ENCODE results near the gene TXNDC8. TPM values are rescaled to one million over a fixed set of nuclear protein-coding genes. Genes with fewer than 3 reads are reported as not detected.
A peak's percentile ranks its signal among the peaks of the same experiment; 100 is the strongest.

Gene TXNDC8
- total and polyA plus RNA-seq, 8 donors, result not detected

- FAIRE-seq, result no peak
- DNase-seq, result no peak
- Histone ChIP-seq H3K4me3 (no peak overlapping the region), H3K36me3 (no peaks in the 10 kb centered on the region), H3K27me3 (no peaks in the 10 kb centered on the region), H3K27ac (no peak overlapping the region), H3K9me3 (no peaks in the 10 kb centered on the region), H3K4me1 (no peaks in the 10 kb centered on the region)
- intact Hi-C loops (cut with DNase I), result no loop called here
- TF ChIP-seq, protein P1, sequence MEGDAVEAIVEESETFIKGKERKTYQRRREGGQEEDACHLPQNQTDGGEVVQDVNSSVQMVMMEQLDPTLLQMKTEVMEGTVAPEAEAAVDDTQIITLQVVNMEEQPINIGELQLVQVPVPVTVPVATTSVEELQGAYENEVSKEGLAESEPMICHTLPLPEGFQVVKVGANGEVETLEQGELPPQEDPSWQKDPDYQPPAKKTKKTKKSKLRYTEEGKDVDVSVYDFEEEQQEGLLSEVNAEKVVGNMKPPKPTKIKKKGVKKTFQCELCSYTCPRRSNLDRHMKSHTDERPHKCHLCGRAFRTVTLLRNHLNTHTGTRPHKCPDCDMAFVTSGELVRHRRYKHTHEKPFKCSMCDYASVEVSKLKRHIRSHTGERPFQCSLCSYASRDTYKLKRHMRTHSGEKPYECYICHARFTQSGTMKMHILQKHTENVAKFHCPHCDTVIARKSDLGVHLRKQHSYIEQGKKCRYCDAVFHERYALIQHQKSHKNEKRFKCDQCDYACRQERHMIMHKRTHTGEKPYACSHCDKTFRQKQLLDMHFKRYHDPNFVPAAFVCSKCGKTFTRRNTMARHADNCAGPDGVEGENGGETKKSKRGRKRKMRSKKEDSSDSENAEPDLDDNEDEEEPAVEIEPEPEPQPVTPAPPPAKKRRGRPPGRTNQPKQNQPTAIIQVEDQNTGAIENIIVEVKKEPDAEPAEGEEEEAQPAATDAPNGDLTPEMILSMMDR (IDR thresholded peaks at IDR 0.05), result no peak
- peak in 2 of 4 donors; percentile 39 to 61 for ATAC-seq
- WGBS, 2 donors, result 44 to 87% methylated on average over 1 of the region's 1 CpG
These were observed 13.4 kb upstream of the TXNDC8 start for GRCh38 chr9:110351009-110351467.

GRCh38 chr9:110346325-110346724, 8.7 kb upstream of the TXNDC8 start:
- H3K4me1 ChIP-seq, result no peaks in the 10 kb centered on the region
- TF ChIP-seq, protein P1 (IDR thresholded peaks at IDR 0.05), result no peak
- no peak overlapping the region for H3K4me3 ChIP-seq
- DNase-seq, result no peak
- intact Hi-C loops (cut with DNase I), result no loop called here
- FAIRE-seq, result no peak
- H3K36me3 ChIP-seq, result no peaks in the 10 kb centered on the region
- H3K27ac ChIP-seq, result no peak overlapping the region
- no peaks in the 10 kb centered on the region for H3K9me3 ChIP-seq
- no peaks in the 10 kb centered on the region for H3K27me3 ChIP-seq
- ATAC-seq, result no peak
- 32 to 46% methylated on average over 3 of the region's 3 CpGs for WGBS, 2 donors

GRCh38 chr9:110344821-110345220, 7.2 kb upstream of the TXNDC8 start:
- no peak for FAIRE-seq
- H3K36me3 ChIP-seq, result no peaks in the 10 kb centered on the region

GRCh38 chr9:110343551-110343950, 5.9 kb upstream of the TXNDC8 start:
- H3K4me1 ChIP-seq, result no peaks in the 10 kb centered on the region
- no peaks in the 10 kb centered on the region for H3K27me3 ChIP-seq
- ATAC-seq, result no peak
- intact Hi-C loops (cut with DNase I), result no loop called here
- H3K36me3 ChIP-seq, result no peaks in the 10 kb centered on the region
- H3K9me3 ChIP-seq, result no peaks in the 10 kb centered on the region
- no peak overlapping the region for H3K4me3 ChIP-seq
- TF ChIP-seq, protein P1 (IDR thresholded peaks at IDR 0.05), result no peak
- no peak overlapping the region for H3K27ac ChIP-seq
- no peak for FAIRE-seq
- no peak for DNase-seq
- 63 to 73% methylated on average over 5 of the region's 5 CpGs for WGBS, 2 donors

More at GRCh38 chr9:110344821-110345220, 7.2 kb upstream of the TXNDC8 start:
- Histone ChIP-seq H3K27ac (no peak overlapping the region), H3K4me3 (no peak overlapping the region), H3K4me1 (no peaks in the 10 kb centered on the region), H3K27me3 (no peaks in the 10 kb centered on the region), H3K9me3 (no peaks in the 10 kb centered on the region)
- ATAC-seq (no peak), DNase-seq (no peak)
- WGBS, 2 donors, result 76 to 82% methylated on average over 6 of the region's 6 CpGs
- TF ChIP-seq, protein P1 (IDR thresholded peaks at IDR 0.05), result no peak
- intact Hi-C loops (cut with DNase I), result no loop called here

- no peaks in the 10 kb centered on the region for H3K9me3 ChIP-seq
- TF ChIP-seq, protein P1 (IDR thresholded peaks at IDR 0.05), result no peak
- H3K27me3 ChIP-seq, result no peaks in the 10 kb centered on the region
- no peaks in the 10 kb centered on the region for H3K36me3 ChIP-seq
- intact Hi-C loops (cut with DNase I), result no loop called here
- DNase-seq, result no peak
- no peaks in the 10 kb centered on the region for H3K4me1 ChIP-seq
- no peak for ATAC-seq
- WGBS, 2 donors, result 72 to 75% methylated on average over 2 of the region's 2 CpGs
- H3K27ac ChIP-seq, result no peak overlapping the region
- no peak overlapping the region for H3K4me3 ChIP-seq
- no peak for FAIRE-seq
These were observed 2.6 kb upstream of the TXNDC8 start for GRCh38 chr9:110340306-110340705.
